Fibroblast of the aortic adventitia (primary cell): ENCODE data around the gene PLS1. TPM values are rescaled to one million over a fixed set of nuclear protein-coding genes. Genes with fewer than 3 reads are reported as not detected.
A peak's percentile ranks its signal among the peaks of the same experiment; 100 is the strongest.

Experiments
- DNase-seq: peaks from one replicate; pipeline ENCODE4 v3.0.0-alpha.2; 2010; ENCODE audit warnings: low read depth
- H3K4me3 ChIP-seq: 2 replicates; pipeline ENCODE4 v1.5.1; 2011; ENCODE audit warnings: low read depth, mild to moderate bottlenecking, control low read depth, low read length, moderate library complexity
- CTCF ChIP-seq: IDR thresholded peaks from 2 replicates; pipeline ENCODE4 v1.5.1; 2011; ENCODE audit warnings: mild to moderate bottlenecking, low read length, control low read depth, inconsistent platforms; ENCODE audit not compliant: insufficient read depth
- total RNA-seq: library from RNA; depleted of rRNA; stranded (reverse); fragments of >200 nt; gene quantifications from 2 replicates; pipeline ENCODE4 v1.2.3, GENCODE V29; 2012; ENCODE audit warnings: low replicate concordance

The PLS1 gene
- total RNA-seq, 1 donor: 0.99 TPM

DNA sequence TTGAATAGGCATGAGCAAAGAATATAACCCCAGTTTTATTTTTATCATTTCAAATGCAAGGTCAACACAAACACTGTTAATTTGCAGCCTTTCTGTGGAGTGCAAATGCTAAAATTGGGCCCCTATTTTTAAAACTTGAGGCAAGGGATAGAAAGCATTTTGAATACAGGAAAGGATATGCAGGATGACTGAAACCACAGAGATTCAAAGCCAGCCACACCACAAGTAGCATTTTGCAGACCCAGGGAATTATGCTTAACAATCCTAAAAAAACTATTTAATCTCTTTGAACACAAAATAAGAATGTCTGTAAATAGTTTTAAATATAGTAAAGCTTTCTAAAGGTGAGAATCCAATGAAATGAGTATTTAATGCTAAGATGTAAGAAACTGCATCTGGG, 64.7 kb downstream of the PLS1 start:
- no peak for TF ChIP-seq CTCF
- no peak for DNase-seq
- no peak overlapping the region for H3K4me3 ChIP-seq

DNA sequence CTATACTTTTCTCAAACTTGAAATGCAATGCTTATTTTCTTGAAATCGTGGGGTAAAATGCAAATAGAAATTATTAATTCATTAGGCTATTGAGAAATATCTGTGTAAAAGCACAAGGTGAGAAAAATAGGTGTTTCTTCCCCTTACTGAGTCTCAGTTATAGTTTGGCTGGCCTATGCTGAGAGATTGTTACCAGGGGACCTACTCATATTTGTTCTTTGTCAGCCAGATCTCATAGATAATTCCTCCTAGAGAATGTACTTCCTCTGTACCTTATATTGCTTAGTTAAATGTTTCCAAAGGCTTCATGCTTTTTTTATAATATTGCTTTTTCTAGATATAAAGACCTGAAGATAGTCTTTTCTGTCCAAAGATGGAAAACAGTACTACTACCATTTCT, 67.7 kb downstream of the PLS1 start:
- no peak for DNase-seq
- no peak overlapping the region for H3K4me3 ChIP-seq
- TF ChIP-seq CTCF: no peak

DNA sequence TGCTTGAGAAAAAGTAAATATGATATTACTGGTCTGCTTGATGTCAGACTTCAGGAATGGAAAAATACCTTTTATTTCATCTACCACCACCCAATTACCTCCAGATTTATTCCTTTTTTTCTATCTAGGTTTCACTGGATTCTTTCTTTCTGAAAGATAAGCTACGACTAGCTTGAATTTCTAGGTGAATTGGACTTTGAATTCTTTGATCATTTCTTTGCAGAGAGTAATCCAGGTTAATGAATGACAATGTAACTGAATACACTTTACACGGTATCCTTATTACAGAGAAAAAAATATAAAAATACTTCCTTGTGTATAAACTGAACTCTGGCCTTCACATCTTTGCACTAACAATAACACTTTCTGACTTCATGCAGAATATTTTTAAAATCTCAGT, 68.1 kb downstream of the PLS1 start:
- no peak for DNase-seq
- H3K4me3 ChIP-seq: no peak overlapping the region
- no peak for TF ChIP-seq CTCF

DNA sequence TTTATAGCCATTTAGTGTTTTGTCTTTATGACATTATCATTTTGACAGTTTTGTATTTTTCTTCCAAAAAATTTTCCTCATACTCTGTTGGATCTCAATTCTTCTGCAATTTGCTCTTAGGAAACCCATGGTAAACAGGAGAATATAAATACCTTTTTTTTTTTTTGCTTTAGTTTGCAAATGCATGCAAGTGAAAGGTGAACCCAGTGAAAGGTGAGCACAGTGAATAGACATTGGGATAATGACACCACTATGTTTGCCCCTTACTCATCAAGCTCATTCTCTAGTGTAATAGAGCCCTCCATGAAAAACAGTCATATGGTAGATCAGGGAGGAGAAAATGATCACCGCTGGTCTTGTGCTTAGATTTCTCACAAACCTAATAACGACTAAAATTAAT, 68.6 kb downstream of the PLS1 start:
- H3K4me3 ChIP-seq: no peak overlapping the region
- DNase-seq: no peak
- TF ChIP-seq CTCF: no peak

DNA sequence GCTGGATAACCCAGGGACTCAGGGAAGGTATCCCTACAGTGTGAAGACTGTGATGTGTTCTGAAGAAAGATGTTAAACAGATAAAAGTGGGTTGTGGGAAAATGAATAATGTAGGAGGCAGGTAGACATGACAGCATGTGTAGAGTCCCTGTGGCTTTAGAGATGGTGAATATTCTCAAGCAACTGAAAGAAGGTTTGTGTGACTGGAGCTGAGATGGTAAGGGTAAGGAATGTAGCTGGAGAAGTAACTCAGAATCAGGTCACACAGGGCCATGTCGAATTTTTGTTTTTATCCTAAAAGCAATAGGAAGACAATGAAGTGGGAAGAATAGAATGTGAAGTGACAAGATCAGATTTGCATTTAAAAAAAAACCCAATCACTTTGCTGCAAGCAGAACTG, 73.9 kb downstream of the PLS1 start:
- H3K4me3 ChIP-seq: no peak overlapping the region
- DNase-seq: no peak
- TF ChIP-seq CTCF: no peak

DNA sequence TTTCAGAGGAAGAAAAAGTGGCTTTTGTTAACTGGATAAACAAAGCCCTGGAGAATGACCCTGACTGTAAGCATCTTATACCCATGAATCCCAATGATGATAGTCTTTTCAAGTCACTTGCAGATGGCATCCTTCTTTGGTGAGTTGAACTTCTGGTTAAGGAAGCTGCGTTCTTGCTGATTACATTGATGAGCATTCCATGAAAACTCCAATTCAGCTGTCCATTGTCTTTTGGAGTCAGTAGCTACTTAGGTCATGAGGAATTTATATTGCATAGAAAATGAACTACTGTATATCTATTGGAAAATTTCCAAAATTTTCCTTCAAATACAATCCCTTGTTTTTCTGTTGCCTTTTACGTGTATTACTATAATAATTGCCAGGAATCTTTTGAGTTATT, 80.0 kb downstream of the PLS1 start:
- no peak for DNase-seq
- H3K4me3 ChIP-seq: no peak overlapping the region
- TF ChIP-seq CTCF: no peak

DNA sequence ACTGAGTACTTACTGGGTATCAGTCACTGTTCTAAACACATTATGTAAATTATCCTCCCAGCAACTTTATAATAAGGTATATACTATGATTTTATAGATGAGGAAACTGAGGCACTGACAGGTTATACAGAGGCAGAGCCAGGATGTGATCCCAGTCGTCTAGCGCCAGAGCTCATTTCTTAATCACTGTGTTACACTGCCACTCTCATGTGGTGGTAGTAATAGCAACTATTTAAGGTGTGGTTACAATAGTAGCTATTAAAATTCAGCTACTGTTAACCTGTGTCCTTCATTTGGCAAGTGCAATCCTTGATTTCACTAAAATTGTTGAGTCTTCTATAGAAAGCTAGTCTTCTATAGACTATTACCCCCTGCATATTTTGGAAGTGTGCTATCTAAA, 84.5 kb downstream of the PLS1 start:
- no peak for TF ChIP-seq CTCF
- DNase-seq: peak; percentile 1
- H3K4me3 ChIP-seq: no peak overlapping the region
